ENCODE results near the gene LHPP. TPM values are rescaled to one million over a fixed set of nuclear protein-coding genes. Genes with fewer than 3 reads are reported as not detected.

LHPP gene
- total and polyA plus RNA-seq, 11 donors, result 5.6 to 23.5 (median 13.2) TPM

GRCh38 chr10:124446830-124447750 is 14.5 kb upstream of the LHPP start:
- intact Hi-C loops (cut with DNase I), result no loop called here
- no peak for ATAC-seq
- Histone ChIP-seq H3K27ac (no peak overlapping the region), H3K4me3 (peak overlapping the region in 8 of 12 donors; percentile 15 to 42 (median 30)), H3K9me3 (no peaks in the 10 kb centered on the region), H3K27me3 (peaks cover 37 to 97% (median 63%) of the 10 kb centered on the region in 9 donors), H3K4me1 (peaks cover 0 to 32% (median 10%) of the 10 kb centered on the region in 12 donors), H3K36me3 (no peaks in the 10 kb centered on the region)
- 10 to 16% (median 12%) methylated on average over 49 to 71 of the region's 71 CpGs for WGBS, 4 donors
- DNase-seq, result no peak
- no peak for TF ChIP-seq CTCF (IDR thresholded peaks at IDR 0.05)
- no peak for TF ChIP-seq POLR2A (IDR thresholded peaks at IDR 0.05)

GRCh38 chr10:124447751-124448466 is 13.7 kb upstream of the LHPP start:
- ATAC-seq, result no peak

GRCh38 chr10:124448696-124449169 is 12.9 kb upstream of the LHPP start:
- Histone ChIP-seq H3K27me3 (peaks cover 39 to 100% (median 71%) of the 10 kb centered on the region in 9 donors), H3K4me1 (peaks cover 0 to 32% (median 10%) of the 10 kb centered on the region in 12 donors), H3K4me3 (peak overlapping the region in 1 of 12 donors; percentile 8), H3K36me3 (no peaks in the 10 kb centered on the region), H3K27ac (no peak overlapping the region), H3K9me3 (no peaks in the 10 kb centered on the region)
- TF ChIP-seq CTCF (IDR thresholded peaks at IDR 0.05) (no peak), POLR2A (IDR thresholded peaks at IDR 0.05) (no peak)
- intact Hi-C loops (cut with DNase I), result no loop called here
- no peak for DNase-seq
- WGBS, 4 donors, result 1 to 3% (median 2%) methylated on average over 26 of the region's 26 CpGs
- no peak for ATAC-seq

More at GRCh38 chr10:124447751-124448466, 13.7 kb upstream of the LHPP start:
- no peak for TF ChIP-seq POLR2A (IDR thresholded peaks at IDR 0.05)
- TF ChIP-seq CTCF (IDR thresholded peaks at IDR 0.05), result no peak
- H3K9me3 ChIP-seq, result no peaks in the 10 kb centered on the region
- no peak overlapping the region for H3K27ac ChIP-seq
- peak overlapping the region in 9 of 12 donors; percentile 15 to 42 (median 28) for H3K4me3 ChIP-seq
- 2 to 13% (median 5%) methylated on average over 14 to 60 of the region's 60 CpGs for WGBS, 4 donors
- DNase-seq, result no peak
- peaks cover 39 to 100% (median 69%) of the 10 kb centered on the region in 9 donors for H3K27me3 ChIP-seq
- intact Hi-C loops (cut with DNase I), result no loop called here
- peaks cover 0 to 32% (median 10%) of the 10 kb centered on the region in 12 donors for H3K4me1 ChIP-seq
- no peaks in the 10 kb centered on the region for H3K36me3 ChIP-seq

Data from heart left ventricle (tissue), 16 donors.